Prostate gland (tissue), 2 donors: Measurements from ENCODE around the gene GNB3.
A peak's percentile ranks its signal among the peaks of the same experiment; 100 is the strongest.

Experiments
- CTCF ChIP-seq, 4 experiments: fragments of 200-600 bp in 2 of 4; fragments of 450-650 bp in 2 of 4; sonication (generic) in 2 of 4; IDR thresholded peaks; 1 replicate in 3 of 4; 2 replicates in 1 of 4; pipeline ENCODE4 v1.5.1; 2016 to 2019; ENCODE audit warnings: antibody characterized with exemption in 4 of 4, mild to moderate bottlenecking in 2 of 4, moderate library complexity in 2 of 4
- POLR2A ChIP-seq: fragments of 450-650 bp; IDR thresholded peaks from one replicate; pipeline ENCODE4 v1.6.1; 2016; ENCODE audit warnings: antibody characterized with exemption, mild to moderate bottlenecking
- POLR2AphosphoS5 ChIP-seq: sonication (generic); formaldehyde crosslinking; IDR thresholded peaks from one replicate; pipeline ENCODE4 v1.6.1; 2017; ENCODE audit warnings: antibody characterized with exemption

- TF ChIP-seq CTCF (IDR thresholded peaks at IDR 0.05), result peak in 2 of 4 experiments; percentile 7 to 20
- no peak for TF ChIP-seq POLR2A
- no peak for TF ChIP-seq POLR2AphosphoS5
Measured at GRCh38 chr12:6827982-6828780, 12.5 kb upstream of the GNB3 start, which contains the start of gene P3H3.
